Activated CD4-positive, alpha-beta T cell treated with anti-CD3 and anti-CD28 coated beads, Interleukin-10, Interleukin-2, amounts not matched to agents 100 ng/mL and 50 ng/mL, durations not matched to agents 16 hours and 8 hours (primary cell): ENCODE measurements around the gene AKAP13.
"Not testable (repeated sequence)": the region's sequence is repeated elsewhere in the genome, so short reads cannot be mapped to it uniquely, and the experiment has no call there.

ENCODE experiments used
- DNase-seq: peaks from one replicate; pipeline ENCODE4 v3.0.0-alpha.2; 2020

Gene AKAP13

GRCh38 chr15:85380217-85380811 lies at the start of gene AKAP13:
TSS of gene AKAP13 (plus strand) at chr15:85380603. CDS start at chr15:85485721, 105,118 bp downstream.
- DNase-seq: peak; percentile 99

GRCh38 chr15:85330901-85331588 lies 49.4 kb upstream of the AKAP13 start:
- peak; percentile 95 for DNase-seq

GRCh38 chr15:85331655-85332285 lies 48.6 kb upstream of the AKAP13 start:
- no peak for DNase-seq

- DNase-seq: no peak
Observed at GRCh38 chr15:85333132-85333831, 47.1 kb upstream of the AKAP13 start.

- DNase-seq: no peak
Observed at GRCh38 chr15:85334241-85334640, 46.2 kb upstream of the AKAP13 start.

GRCh38 chr15:85335193-85335942 lies 45.0 kb upstream of the AKAP13 start:
- no peak for DNase-seq

- no peak for DNase-seq
Observed at GRCh38 chr15:85336880-85337279, 43.5 kb upstream of the AKAP13 start.

- no peak for DNase-seq
Observed at GRCh38 chr15:85337425-85338074, 42.9 kb upstream of the AKAP13 start.

- DNase-seq: no peak
Observed at GRCh38 chr15:85340321-85340665, 40.1 kb upstream of the AKAP13 start.

GRCh38 chr15:85340852-85341251 lies 39.6 kb upstream of the AKAP13 start:
- no peak for DNase-seq

GRCh38 chr15:85342163-85342562 lies 38.2 kb upstream of the AKAP13 start:
- not testable (repeated sequence) for DNase-seq

- DNase-seq: not testable (repeated sequence)
Observed at GRCh38 chr15:85343443-85343842, 37.0 kb upstream of the AKAP13 start.

GRCh38 chr15:85344241-85344640 lies 36.2 kb upstream of the AKAP13 start:
- DNase-seq: not testable (repeated sequence)

GRCh38 chr15:85344653-85345114 lies 35.7 kb upstream of the AKAP13 start:
- DNase-seq: not testable (repeated sequence)

- not testable (repeated sequence) for DNase-seq
Observed at GRCh38 chr15:85345196-85345918, 35.0 kb upstream of the AKAP13 start.

GRCh38 chr15:85346462-85347084 lies 33.8 kb upstream of the AKAP13 start:
- DNase-seq: peak; percentile 5

GRCh38 chr15:85347264-85348047 lies 32.9 kb upstream of the AKAP13 start:
- not testable (repeated sequence) for DNase-seq

- not testable (repeated sequence) for DNase-seq
Observed at GRCh38 chr15:85348048-85348766, 32.2 kb upstream of the AKAP13 start.

- DNase-seq: not testable (repeated sequence)
Observed at GRCh38 chr15:85349062-85349461, 31.3 kb upstream of the AKAP13 start.
